Neural cell (in vitro differentiated cells): ENCODE measurements around the gene MAN2B2. TPM values are rescaled to one million over a fixed set of nuclear protein-coding genes. Genes with fewer than 3 reads are reported as not detected.

Experiments used
- H2AFZ ChIP-seq: fragments of 200-600, 300-800 bp; sonication (generic), shearing (Covaris generic); 2 replicates; pipeline ENCODE4 v1.6.0; 2014; ENCODE audit warnings: low read depth, mild to moderate bottlenecking, antibody characterized with exemption, low read length, moderate library complexity
- H3F3A ChIP-seq: fragments of 200-600 bp; shearing (Covaris generic); 2 replicates; pipeline ENCODE4 v1.6.1; 2016; ENCODE audit warnings: mild to moderate bottlenecking, moderate library complexity, mixed read lengths, antibody characterized with exemption, low read length; ENCODE audit not compliant: insufficient read depth, poor library complexity, severe bottlenecking
- H3K27ac ChIP-seq: fragments of 200-600, 300-800 bp; sonication (generic), shearing (Covaris generic); 2 replicates; pipeline ENCODE4 v1.5.1; 2014; ENCODE audit warnings: mild to moderate bottlenecking, low read length, moderate library complexity
- H3K27me3 ChIP-seq: fragments of 300-800, 200-600 bp; sonication (generic), shearing (Covaris generic); 2 replicates; pipeline ENCODE4 v1.6.0; 2014; ENCODE audit warnings: mild to moderate bottlenecking, low read depth, low read length, moderate library complexity; ENCODE audit not compliant: insufficient read depth
- H3K36me3 ChIP-seq: fragments of 300-800, 200-600 bp; sonication (generic), shearing (Covaris generic); 2 replicates; pipeline ENCODE4 v1.5.1; 2014; ENCODE audit warnings: mild to moderate bottlenecking, antibody characterized with exemption, low read length, moderate library complexity; ENCODE audit not compliant: insufficient read depth
- H3K4me2 ChIP-seq: fragments of 300-800, 200-600 bp; sonication (generic), shearing (Covaris generic); 2 replicates; pipeline ENCODE4 v1.6.0; 2014; ENCODE audit warnings: mild to moderate bottlenecking, low read length
- H3K4me3 ChIP-seq: fragments of 300-800, 200-600 bp; sonication (generic), shearing (Covaris generic); 2 replicates; pipeline ENCODE4 v1.5.1; 2014; ENCODE audit warnings: mild to moderate bottlenecking, low read length, moderate library complexity
- H3K79me2 ChIP-seq: fragments of 200-600 bp; shearing (Covaris generic); replicated peaks from 2 replicates; pipeline ENCODE4 v1.6.0; 2014; ENCODE audit warnings: mild to moderate bottlenecking, low read length, moderate library complexity; ENCODE audit not compliant: insufficient read depth
- H3K9ac ChIP-seq: fragments of 300-800, 200-600 bp; sonication (generic), shearing (Covaris generic); 2 replicates; pipeline ENCODE4 v1.6.1; 2016; ENCODE audit warnings: mild to moderate bottlenecking, low read length, mixed read lengths
- H3K9me2 ChIP-seq: fragments of 200-600 bp; shearing (Covaris generic); 2 replicates; pipeline ENCODE4 v1.6.1; 2016; ENCODE audit warnings: mild to moderate bottlenecking, low read length, mixed read lengths; ENCODE audit not compliant: insufficient read depth
- H3K9me3 ChIP-seq: fragments of 200-600, 300-800 bp; sonication (generic), shearing (Covaris generic); 2 replicates; pipeline ENCODE4 v1.6.1; 2016; ENCODE audit warnings: mild to moderate bottlenecking, mixed run types, low read length, moderate library complexity, mixed read lengths
- H4K20me1 ChIP-seq: fragments of 200-600 bp; shearing (Covaris generic); 2 replicates; pipeline ENCODE4 v1.6.1; 2016; ENCODE audit warnings: mild to moderate bottlenecking, mixed run types; ENCODE audit not compliant: insufficient read depth
- CTCF ChIP-seq: fragments of 450-650 bp; IDR thresholded peaks from 2 replicates; pipeline ENCODE4 v1.5.1; 2014; ENCODE audit warnings: antibody characterized with exemption, mild to moderate bottlenecking, moderate library complexity; ENCODE audit not compliant: poor library complexity, severe bottlenecking
- EP300 ChIP-seq: fragments of 450-650 bp; conservative IDR thresholded peaks from 2 replicates; pipeline ENCODE4 v1.6.1; 2014; ENCODE audit warnings: antibody characterized with exemption, mild to moderate bottlenecking, moderate library complexity; ENCODE audit not compliant: poor library complexity, severe bottlenecking
- EZH2 ChIP-seq: fragments of 200-600, 300-800 bp; shearing (Covaris generic), sonication (generic); IDR thresholded peaks from 2 replicates; pipeline ENCODE4 v1.6.1; 2014; ENCODE audit warnings: antibody characterized with exemption, low read length, borderline replicate concordance, mild to moderate bottlenecking; ENCODE audit not compliant: insufficient read depth, poor library complexity, severe bottlenecking
- MXI1 ChIP-seq: fragments of 450-650 bp; conservative IDR thresholded peaks from 2 replicates; pipeline ENCODE4 v1.6.1; 2014; ENCODE audit warnings: antibody characterized with exemption, mild to moderate bottlenecking; ENCODE audit not compliant: poor library complexity, severe bottlenecking
- POLR2AphosphoS5 ChIP-seq: IDR thresholded peaks from 2 replicates; pipeline ENCODE4 v1.6.1; 2012
- RAD21 ChIP-seq: fragments of 450-650 bp; conservative IDR thresholded peaks from 2 replicates; pipeline ENCODE4 v1.6.1; 2014; ENCODE audit warnings: antibody characterized with exemption, mild to moderate bottlenecking, moderate library complexity
- REST ChIP-seq: IDR thresholded peaks from 2 replicates; pipeline ENCODE4 v1.6.1; 2012; ENCODE audit warnings: borderline replicate concordance
- SMC3 ChIP-seq: fragments of 450-650 bp; conservative IDR thresholded peaks from 2 replicates; pipeline ENCODE4 v1.6.1; 2014; ENCODE audit warnings: antibody characterized with exemption, mild to moderate bottlenecking, moderate library complexity; ENCODE audit not compliant: poor library complexity
- TAF1 ChIP-seq: IDR thresholded peaks from 2 replicates; pipeline ENCODE4 v1.6.1; 2012; ENCODE audit warnings: low read depth
- polyA plus RNA-seq: library from polyadenylated mRNA; depleted of rRNA; stranded (reverse); fragments of >200 nt; gene quantifications from 2 replicates; pipeline ENCODE4 v1.2.3, GENCODE V29; 2014

MAN2B2 gene
- polyA plus RNA-seq, 1 donor from 2014 or later: 7.5 TPM

GRCh38 chr4:6534618-6535328 lies 40.2 kb upstream of the MAN2B2 start:
- Histone ChIP-seq H3K4me2 (no peak overlapping the region), H3K4me3 (no peak overlapping the region), H3K79me2 (no peaks in the 10 kb centered on the region), H3F3A (no peaks in the 10 kb centered on the region), H3K27ac (no peak overlapping the region), H3K27me3 (no peaks in the 10 kb centered on the region), H3K9ac (no peak overlapping the region), H3K9me2 (no peaks in the 10 kb centered on the region), H3K36me3 (no peaks in the 10 kb centered on the region), H2AFZ (no peak overlapping the region), H4K20me1 (no peaks in the 10 kb centered on the region), H3K9me3 (no peaks in the 10 kb centered on the region)
- TF ChIP-seq REST (no peak), SMC3 (no peak), EP300 (no peak), MXI1 (no peak), POLR2AphosphoS5 (no peak)

- TF ChIP-seq CTCF (no peak), TAF1 (no peak), REST (no peak), POLR2AphosphoS5 (no peak), MXI1 (no peak), EP300 (no peak), RAD21 (no peak), EZH2 (no peak), SMC3 (no peak)
- H3F3A ChIP-seq: no peaks in the 10 kb centered on the region
- H4K20me1 ChIP-seq: no peaks in the 10 kb centered on the region
- no peak overlapping the region for H3K4me3 ChIP-seq
- no peaks in the 10 kb centered on the region for H3K36me3 ChIP-seq
- no peak overlapping the region for H2AFZ ChIP-seq
- H3K9me3 ChIP-seq: no peaks in the 10 kb centered on the region
- no peaks in the 10 kb centered on the region for H3K79me2 ChIP-seq
- no peak overlapping the region for H3K9ac ChIP-seq
- no peaks in the 10 kb centered on the region for H3K9me2 ChIP-seq
- H3K27me3 ChIP-seq: no peaks in the 10 kb centered on the region
- H3K4me2 ChIP-seq: no peak overlapping the region
- H3K27ac ChIP-seq: no peak overlapping the region
These were observed 39.7 kb upstream of the MAN2B2 start for GRCh38 chr4:6535329-6535692.
